Activated T-helper 17 cell treated with anti-CD3 and anti-CD28 coated beads, Interleukin-2, amount 50 U/mL, for 72 hours (primary cell): ENCODE measurements around the gene SMARCA2. TPM values are rescaled to one million over a fixed set of nuclear protein-coding genes. Genes with fewer than 3 reads are reported as not detected.

ENCODE experiments used
- ATAC-seq: fragments of 150-1000 bp; cut with Tn5 transposase; replicated peaks from 2 replicates; pipeline ENCODE4 v1.10.0; 2021; ENCODE audit warnings: mild to moderate bottlenecking, moderate library complexity
- H3K27ac Mint-ChIP-seq: one replicate; pipeline ENCODE4 v1.8.0; 2022; ENCODE audit warnings: mixed read lengths
- H3K27me3 Mint-ChIP-seq: one replicate; pipeline ENCODE4 v1.8.0; 2022; ENCODE audit warnings: mixed read lengths
- H3K36me3 Mint-ChIP-seq: one replicate; pipeline ENCODE4 v1.8.0; 2022; ENCODE audit warnings: low read depth, mild to moderate bottlenecking, mixed read lengths
- H3K4me1 Mint-ChIP-seq: one replicate; pipeline ENCODE4 v1.8.0; 2022; ENCODE audit warnings: mixed read lengths
- H3K4me3 Mint-ChIP-seq: one replicate; pipeline ENCODE4 v1.8.0; 2022; ENCODE audit warnings: mild to moderate bottlenecking, mixed read lengths
- H3K9me3 Mint-ChIP-seq: one replicate; pipeline ENCODE4 v1.8.0; 2022; ENCODE audit warnings: mixed read lengths
- total RNA-seq, 2 donors: library from RNA; stranded (reverse); gene quantifications; one replicate each; pipeline ENCODE4 v1.2.3, GENCODE V29; 2022

Gene SMARCA2
- total RNA-seq, 2 donors from 2014 or later: 118 to 119 TPM

GRCh38 chr9:2043243-2043642, 28.1 kb downstream of the SMARCA2 start:
- Mint-ChIP-seq H3K4me3 (peak overlapping the region; percentile 20), H3K4me1 (peaks cover 24% of the 10 kb centered on the region), H3K27me3 (no peaks in the 10 kb centered on the region), H3K36me3 (peaks cover 95% of the 10 kb centered on the region), H3K27ac (no peak overlapping the region), H3K9me3 (no peaks in the 10 kb centered on the region)
- peak; percentile 51 for ATAC-seq

DNA sequence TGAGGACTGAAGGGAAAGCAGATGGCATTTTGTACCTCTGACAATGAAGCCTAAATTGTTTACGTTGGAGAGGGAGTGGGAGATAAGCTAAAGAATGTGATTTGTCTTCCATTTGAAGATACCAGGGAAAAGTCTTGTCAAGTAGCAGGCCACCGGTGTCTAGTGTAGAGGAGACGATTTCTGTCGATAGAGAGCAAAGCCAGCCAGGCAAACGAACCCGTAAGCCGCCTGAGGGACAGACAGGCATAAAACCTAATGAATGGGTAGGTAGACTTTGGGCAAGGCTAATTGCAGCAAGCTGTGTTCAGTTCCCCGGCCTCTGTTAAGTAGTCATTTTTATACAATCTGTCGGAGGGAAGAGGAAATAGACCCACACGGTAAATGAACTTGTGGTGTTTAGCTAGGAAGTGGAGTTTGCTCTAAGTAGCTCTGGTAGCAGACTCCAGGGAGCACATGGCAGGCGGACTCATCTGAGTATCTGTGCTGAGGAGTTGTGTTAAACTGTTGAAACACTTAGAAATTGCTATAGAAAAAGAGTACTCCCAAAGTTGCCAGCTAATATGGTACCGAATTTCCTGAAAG, 28.8 kb downstream of the SMARCA2 start:
- peak; percentile 12 for ATAC-seq
- Mint-ChIP-seq H3K4me1 (peaks cover 18% of the 10 kb centered on the region), H3K27ac (peak overlapping the region; percentile 49), H3K4me3 (peak overlapping the region; percentile 20), H3K9me3 (no peaks in the 10 kb centered on the region), H3K36me3 (peaks cover 91% of the 10 kb centered on the region), H3K27me3 (no peaks in the 10 kb centered on the region)

DNA sequence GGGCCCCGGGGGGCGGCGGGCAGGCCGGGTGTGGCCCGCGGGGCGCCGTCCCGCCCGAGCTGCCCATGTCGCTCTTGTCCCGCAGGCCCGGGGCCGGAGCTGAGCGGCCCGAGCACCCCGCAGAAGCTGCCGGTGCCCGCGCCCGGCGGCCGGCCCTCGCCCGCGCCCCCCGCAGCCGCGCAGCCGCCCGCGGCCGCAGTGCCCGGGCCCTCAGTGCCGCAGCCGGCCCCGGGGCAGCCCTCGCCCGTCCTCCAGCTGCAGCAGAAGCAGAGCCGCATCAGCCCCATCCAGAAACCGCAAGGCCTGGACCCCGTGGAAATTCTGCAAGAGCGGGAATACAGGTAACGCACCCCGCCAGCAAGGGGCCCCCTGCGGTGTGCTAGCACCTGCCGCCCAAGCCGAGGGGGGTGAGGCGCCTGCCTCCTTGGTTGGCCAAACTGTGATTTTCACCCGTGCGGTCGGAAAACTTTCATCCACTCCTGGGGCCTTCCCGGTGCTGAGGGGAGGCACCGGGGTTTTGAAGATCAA, 32.1 kb downstream of the SMARCA2 start:
- H3K27me3 Mint-ChIP-seq: no peaks in the 10 kb centered on the region
- H3K4me1 Mint-ChIP-seq: peaks cover 21% of the 10 kb centered on the region
- H3K9me3 Mint-ChIP-seq: no peaks in the 10 kb centered on the region
- H3K4me3 Mint-ChIP-seq: no peak overlapping the region
- no peak overlapping the region for H3K27ac Mint-ChIP-seq
- no peak for ATAC-seq
- H3K36me3 Mint-ChIP-seq: peaks cover 86% of the 10 kb centered on the region

DNA sequence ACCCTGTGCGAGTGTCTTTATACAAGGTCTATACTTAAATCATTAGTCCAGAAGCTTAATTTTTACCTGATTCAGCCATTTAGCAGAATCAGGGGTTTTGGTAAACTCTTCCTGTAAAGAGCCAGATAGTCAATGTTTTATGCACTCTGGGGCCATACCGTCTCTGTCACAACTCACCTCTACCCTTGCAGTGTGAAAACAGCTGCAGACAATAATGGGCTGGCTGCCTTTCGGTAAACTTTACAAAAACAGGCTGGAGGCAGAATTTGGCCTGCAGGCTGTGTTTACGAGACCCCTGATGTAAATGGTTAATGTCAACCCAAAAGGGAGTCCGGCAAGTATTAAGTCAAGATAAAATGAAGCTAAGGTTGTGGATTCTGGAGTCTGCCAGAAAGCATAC, 32.8 kb downstream of the SMARCA2 start:
- H3K27ac Mint-ChIP-seq: no peak overlapping the region
- H3K4me1 Mint-ChIP-seq: peaks cover 23% of the 10 kb centered on the region
- H3K4me3 Mint-ChIP-seq: no peak overlapping the region
- no peaks in the 10 kb centered on the region for H3K9me3 Mint-ChIP-seq
- H3K27me3 Mint-ChIP-seq: no peaks in the 10 kb centered on the region
- peaks cover 79% of the 10 kb centered on the region for H3K36me3 Mint-ChIP-seq
- no peak for ATAC-seq

DNA sequence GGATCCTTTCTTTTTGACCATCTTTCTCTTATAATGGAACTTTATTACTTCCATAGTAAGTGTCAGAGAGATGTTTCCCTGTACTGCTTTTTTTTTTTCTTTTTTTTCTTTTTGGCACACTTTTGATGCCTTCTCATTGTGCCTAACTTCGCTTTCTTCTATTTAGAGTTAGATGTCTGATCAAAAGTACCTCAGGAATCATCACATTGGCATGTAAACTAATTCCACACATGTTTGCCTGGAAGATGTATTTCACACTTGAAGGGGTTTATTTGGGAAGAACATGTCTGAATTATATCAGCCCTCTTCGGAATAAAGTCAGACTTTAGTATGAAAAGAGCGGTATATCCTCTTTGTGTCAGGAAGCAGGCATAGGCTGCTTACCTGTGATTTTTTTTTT, 35.1 kb downstream of the SMARCA2 start:
- H3K4me3 Mint-ChIP-seq: no peak overlapping the region
- H3K4me1 Mint-ChIP-seq: peaks cover 30% of the 10 kb centered on the region
- H3K9me3 Mint-ChIP-seq: no peaks in the 10 kb centered on the region
- peak overlapping the region; percentile 5 for H3K27ac Mint-ChIP-seq
- no peak for ATAC-seq
- no peaks in the 10 kb centered on the region for H3K27me3 Mint-ChIP-seq
- peaks cover 62% of the 10 kb centered on the region for H3K36me3 Mint-ChIP-seq

DNA sequence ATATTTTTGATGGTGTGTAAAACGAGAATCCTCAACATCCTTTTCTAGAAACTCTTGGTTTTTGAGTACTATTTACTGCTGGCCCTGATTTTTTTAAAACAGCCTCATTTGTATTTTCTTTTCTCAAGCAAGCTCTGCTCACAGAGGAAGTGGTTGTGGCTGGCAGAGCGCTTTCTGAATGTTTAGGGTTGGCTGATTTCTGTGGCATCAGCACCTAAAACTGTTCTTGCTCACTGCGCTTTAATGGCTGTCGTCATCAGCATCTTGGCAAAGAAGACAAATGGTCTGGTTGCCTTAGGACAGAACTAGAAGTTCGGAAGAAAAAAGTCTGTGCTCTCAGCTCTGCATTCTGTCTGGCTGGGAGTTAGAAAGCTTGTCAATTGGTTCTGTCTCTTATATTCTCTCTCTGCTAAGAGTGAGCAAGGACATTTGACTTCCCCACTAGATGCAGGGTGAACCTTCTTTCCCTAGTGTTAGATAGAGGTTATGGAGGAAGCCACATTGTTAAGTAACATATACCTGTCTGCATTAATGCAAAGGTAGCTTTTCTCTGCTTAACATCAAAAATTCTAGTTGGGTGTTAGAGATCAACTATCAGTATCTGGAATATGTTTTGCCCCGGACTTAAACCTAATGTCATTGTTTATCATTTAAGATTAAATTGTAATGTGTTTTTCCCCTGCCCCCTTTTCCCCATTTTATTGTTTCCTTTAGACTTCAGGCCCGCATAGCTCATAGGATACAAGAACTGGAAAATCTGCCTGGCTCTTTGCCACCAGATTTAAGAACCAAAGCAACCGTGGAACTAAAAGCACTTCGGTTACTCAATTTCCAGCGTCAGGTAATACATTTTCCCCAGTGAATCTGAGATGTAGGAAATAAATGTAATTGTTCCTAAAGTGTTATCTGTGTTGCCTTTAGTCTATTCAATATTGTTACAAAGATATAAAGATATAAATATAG, 39.0 kb downstream of the SMARCA2 start:
- Mint-ChIP-seq H3K4me3 (peak overlapping the region; percentile 79), H3K36me3 (peaks cover 70% of the 10 kb centered on the region), H3K4me1 (peaks cover 34% of the 10 kb centered on the region), H3K27me3 (no peaks in the 10 kb centered on the region), H3K9me3 (no peaks in the 10 kb centered on the region), H3K27ac (peak overlapping the region; percentile 90)
- ATAC-seq: peak; percentile 86

DNA sequence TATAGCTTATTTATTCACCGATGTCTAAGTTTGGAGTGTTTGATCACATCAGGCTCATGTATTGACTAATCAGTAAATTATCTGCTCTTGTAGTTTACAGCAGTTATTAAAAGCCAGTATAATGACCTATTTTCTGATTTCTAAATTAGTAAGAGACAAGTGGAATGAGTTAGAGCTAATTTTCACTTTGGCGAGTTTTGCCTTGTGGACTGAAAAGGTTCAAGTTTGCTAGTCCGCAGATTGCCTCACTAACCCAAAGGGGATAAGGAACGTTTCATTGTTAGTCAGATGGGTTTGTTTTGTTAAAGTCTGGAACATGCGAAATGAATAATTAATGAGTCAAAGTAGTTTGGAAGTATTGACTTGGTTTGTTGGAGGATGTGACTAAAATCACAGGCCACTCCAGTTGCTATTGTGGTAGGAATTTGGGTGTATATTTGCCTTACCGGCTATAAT, 40.1 kb downstream of the SMARCA2 start:
- Mint-ChIP-seq H3K36me3 (peaks cover 72% of the 10 kb centered on the region), H3K27ac (peak overlapping the region; percentile 90), H3K4me1 (peaks cover 39% of the 10 kb centered on the region)

DNA sequence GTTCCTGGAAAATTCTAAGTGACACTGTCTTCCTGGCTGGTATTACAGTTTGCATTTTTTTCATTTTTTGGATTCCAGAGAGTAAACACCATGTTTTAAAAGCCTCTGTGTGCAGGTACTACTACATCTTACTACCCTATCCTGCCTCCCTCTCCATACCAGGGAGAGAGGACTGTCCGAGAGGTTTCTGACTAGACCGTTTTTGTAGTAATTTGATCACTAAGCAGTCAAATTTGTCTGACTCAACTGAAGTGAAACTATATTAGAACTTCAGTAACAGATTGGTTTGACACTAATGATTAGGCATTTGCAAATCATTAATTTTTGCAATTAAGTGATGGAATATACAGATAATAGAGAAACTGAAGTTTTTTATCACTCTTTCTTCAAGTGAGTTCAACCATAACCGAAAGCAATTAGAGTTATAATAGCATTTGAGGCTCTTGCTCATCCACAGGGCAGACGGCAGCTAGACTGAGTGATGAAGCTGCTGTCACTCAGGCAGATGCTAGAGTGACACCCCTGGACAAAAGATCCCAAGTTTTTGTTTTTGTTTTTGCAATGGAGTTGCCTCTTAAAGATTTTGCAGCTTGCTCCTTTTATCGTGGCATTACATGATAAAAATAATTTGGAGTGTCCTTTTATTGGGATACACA, 44.3 kb downstream of the SMARCA2 start:
- H3K36me3 Mint-ChIP-seq: peaks cover 94% of the 10 kb centered on the region
- peaks cover 19% of the 10 kb centered on the region for H3K4me1 Mint-ChIP-seq
- ATAC-seq: no peak
- H3K9me3 Mint-ChIP-seq: no peaks in the 10 kb centered on the region
- no peaks in the 10 kb centered on the region for H3K27me3 Mint-ChIP-seq
- H3K27ac Mint-ChIP-seq: peak overlapping the region; percentile 17
- H3K4me3 Mint-ChIP-seq: no peak overlapping the region

More for the DNA sequence above, 40.1 kb downstream of the SMARCA2 start:
- peak; percentile 75 for ATAC-seq
- Mint-ChIP-seq H3K27me3 (no peaks in the 10 kb centered on the region), H3K9me3 (no peaks in the 10 kb centered on the region), H3K4me3 (peak overlapping the region; percentile 79)

DNA sequence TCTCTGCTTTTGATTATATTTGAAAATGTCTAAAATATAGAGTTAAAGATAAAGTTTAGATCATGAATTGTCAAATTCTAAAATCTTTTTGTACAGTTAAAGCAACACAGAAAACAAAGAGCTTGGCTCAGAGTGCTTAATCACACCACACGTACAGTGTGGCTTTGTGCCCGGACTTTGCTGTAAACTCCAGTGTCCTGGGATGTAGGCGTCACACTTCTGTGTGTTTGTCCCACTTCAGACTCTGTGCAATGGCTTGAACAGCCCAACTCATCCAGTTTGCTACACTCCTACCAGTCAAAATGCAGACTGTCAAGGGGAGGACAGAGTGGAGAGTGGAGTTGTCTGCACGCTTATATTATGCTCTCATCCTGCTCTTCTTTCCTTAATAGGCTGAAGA, 45.3 kb downstream of the SMARCA2 start:
- H3K36me3 Mint-ChIP-seq: peaks cover 93% of the 10 kb centered on the region
- peak overlapping the region; percentile 6 for H3K27ac Mint-ChIP-seq
- peaks cover 15% of the 10 kb centered on the region for H3K4me1 Mint-ChIP-seq
- no peaks in the 10 kb centered on the region for H3K27me3 Mint-ChIP-seq
- no peaks in the 10 kb centered on the region for H3K9me3 Mint-ChIP-seq
- no peak overlapping the region for H3K4me3 Mint-ChIP-seq
- ATAC-seq: no peak

DNA sequence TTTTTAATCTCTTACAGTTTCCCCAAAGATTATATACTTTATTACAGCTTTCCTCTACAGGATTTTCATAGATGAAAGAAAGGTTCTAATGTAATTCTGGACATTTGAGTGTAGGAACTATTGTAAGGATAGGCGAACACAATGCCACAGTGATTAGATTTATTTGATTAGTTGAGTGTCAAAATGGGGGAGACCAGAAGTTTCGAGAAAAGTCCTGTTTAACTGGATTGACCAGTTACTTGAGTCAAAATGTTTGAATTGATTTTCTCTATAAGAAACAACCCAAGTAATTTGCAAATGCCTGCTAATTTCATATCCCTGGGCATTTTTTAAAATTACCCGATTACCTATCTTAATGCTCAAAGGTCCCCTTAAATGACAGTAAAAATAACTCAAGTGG, 50.6 kb downstream of the SMARCA2 start:
- peaks cover 78% of the 10 kb centered on the region for H3K36me3 Mint-ChIP-seq
- H3K4me3 Mint-ChIP-seq: no peak overlapping the region
- no peak for ATAC-seq
- H3K27me3 Mint-ChIP-seq: no peaks in the 10 kb centered on the region
- H3K4me1 Mint-ChIP-seq: peaks cover 16% of the 10 kb centered on the region
- peak overlapping the region; percentile 62 for H3K27ac Mint-ChIP-seq
- no peaks in the 10 kb centered on the region for H3K9me3 Mint-ChIP-seq

- Mint-ChIP-seq H3K9me3 (no peaks in the 10 kb centered on the region), H3K27ac (peak overlapping the region; percentile 56), H3K27me3 (no peaks in the 10 kb centered on the region), H3K4me3 (no peak overlapping the region), H3K4me1 (peaks cover 16% of the 10 kb centered on the region), H3K36me3 (peaks cover 78% of the 10 kb centered on the region)
- peak; percentile 86 for ATAC-seq
These were observed 51.4 kb downstream of the SMARCA2 start for GRCh38 chr9:2066312-2067273.

GRCh38 chr9:2072752-2073405, 57.7 kb downstream of the SMARCA2 start:
- no peaks in the 10 kb centered on the region for H3K9me3 Mint-ChIP-seq
- no peaks in the 10 kb centered on the region for H3K27me3 Mint-ChIP-seq
- H3K4me3 Mint-ChIP-seq: peak overlapping the region; percentile 36
- ATAC-seq: peak; percentile 87
- H3K36me3 Mint-ChIP-seq: peaks cover 98% of the 10 kb centered on the region
- peak overlapping the region; percentile 78 for H3K27ac Mint-ChIP-seq
- peaks cover 22% of the 10 kb centered on the region for H3K4me1 Mint-ChIP-seq

DNA sequence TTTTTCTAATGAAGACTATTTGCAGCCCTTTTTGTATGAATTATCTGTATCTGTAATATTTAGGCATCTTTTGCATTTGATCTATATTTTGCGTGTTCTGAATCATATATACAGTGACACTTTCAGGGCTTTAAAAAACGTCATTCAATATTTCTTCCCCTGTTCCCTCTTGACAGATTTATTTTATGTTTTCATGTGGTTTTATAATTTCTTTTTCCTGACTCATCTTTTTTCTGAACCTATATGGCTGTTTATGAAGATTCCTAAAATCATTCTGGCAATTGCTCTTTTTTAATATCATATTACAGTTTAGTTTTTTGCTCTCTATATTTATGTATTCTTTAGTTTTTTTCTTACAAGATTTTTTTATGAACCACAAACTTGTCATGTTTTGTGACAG, 67.6 kb downstream of the SMARCA2 start:
- ATAC-seq: no peak
- peak overlapping the region; percentile 39 for H3K27ac Mint-ChIP-seq
- H3K4me3 Mint-ChIP-seq: no peak overlapping the region
- H3K36me3 Mint-ChIP-seq: peaks cover 98% of the 10 kb centered on the region
- H3K9me3 Mint-ChIP-seq: no peaks in the 10 kb centered on the region
- peaks cover 8% of the 10 kb centered on the region for H3K4me1 Mint-ChIP-seq
- no peaks in the 10 kb centered on the region for H3K27me3 Mint-ChIP-seq
